Smooth muscle cell (in vitro differentiated cells): ENCODE measurements around the gene PIK3R2. TPM values are rescaled to one million over a fixed set of nuclear protein-coding genes. Genes with fewer than 3 reads are reported as not detected.

Experiments used
- DNase-seq: peaks from one replicate; lab custom pipeline; 2025; ENCODE audit not compliant: unreplicated experiment; lab: John Stamatoyannopoulos, UW
- H2AFZ ChIP-seq: fragments of 200-600 bp; sonication (generic); 2 replicates; pipeline ENCODE4 v1.6.0; 2016; ENCODE audit warnings: antibody characterized with exemption, low read depth, mild to moderate bottlenecking
- H3F3A ChIP-seq: fragments of 200-600 bp; sonication (generic); 2 replicates; pipeline ENCODE4 v1.6.0; 2017; ENCODE audit warnings: antibody characterized with exemption, low read depth
- H3K27ac ChIP-seq: fragments of 200-600 bp; sonication (generic); 2 replicates; pipeline ENCODE4 v1.5.1; 2016; ENCODE audit warnings: low read depth, mild to moderate bottlenecking
- H3K27me3 ChIP-seq: fragments of 200-600 bp; sonication (generic); 2 replicates; pipeline ENCODE4 v1.6.1; 2016; ENCODE audit warnings: low read depth, mild to moderate bottlenecking
- H3K36me3 ChIP-seq: fragments of 200-600 bp; sonication (generic); 2 replicates; pipeline ENCODE4 v1.5.1; 2016; ENCODE audit warnings: low read depth
- H3K4me1 ChIP-seq: fragments of 200-600 bp; sonication (generic); 2 replicates; pipeline ENCODE4 v1.5.1; 2016; ENCODE audit warnings: low read depth
- H3K4me2 ChIP-seq: fragments of 200-600 bp; sonication (generic); 2 replicates; pipeline ENCODE4 v1.6.0; 2016; ENCODE audit warnings: mild to moderate bottlenecking
- H3K4me3 ChIP-seq: fragments of 200-600 bp; sonication (generic); 2 replicates; pipeline ENCODE4 v1.5.1; 2016; ENCODE audit warnings: mild to moderate bottlenecking
- H3K79me2 ChIP-seq: fragments of 200-600 bp; sonication (generic); 2 replicates; pipeline ENCODE4 v1.6.0; 2016; ENCODE audit warnings: low read depth, mild to moderate bottlenecking
- H3K9ac ChIP-seq: fragments of 200-600 bp; sonication (generic); 2 replicates; pipeline ENCODE4 v1.6.0; 2016; ENCODE audit warnings: low read depth
- H3K9me3 ChIP-seq: fragments of 200-600 bp; sonication (generic); replicated peaks from 2 replicates; pipeline ENCODE4 v1.5.1; 2016; ENCODE audit warnings: low read depth
- H4K20me1 ChIP-seq: fragments of 200-600 bp; sonication (generic); 2 replicates; pipeline ENCODE4 v1.6.0; 2016; ENCODE audit warnings: low read depth
- CTCF ChIP-seq: fragments of 200-600 bp; sonication (generic); IDR thresholded peaks from 2 replicates; pipeline ENCODE4 v1.5.1; 2017; ENCODE audit warnings: borderline replicate concordance, mild to moderate bottlenecking, antibody characterized with exemption; ENCODE audit not compliant: insufficient read depth, poor library complexity, severe bottlenecking
- WGBS: methylation state at CpG from one replicate; pipeline ENCODE4 v1.1.7; 2016; ENCODE audit warnings: low lambda C conversion rate; 5-methylcytosine and 5-hydroxymethylcytosine counted together
- polyA plus RNA-seq: library from polyadenylated mRNA; unstranded; fragments of >200 nt; fragmentation: Nextera tagmentation; extraction: Ambion mirVana; gene quantifications from 2 replicates; pipeline ENCODE4 v1.2.1, GENCODE V29; 2016
- total RNA-seq: library from RNA; depleted of rRNA; stranded (reverse); fragments of >200 nt; gene quantifications from 2 replicates; pipeline ENCODE4 v1.2.3, GENCODE V29; 2014

Gene PIK3R2
- total and polyA plus RNA-seq, 2 experiments from 2014 or later: 22.9 to 50.1 TPM

GRCh38 chr19:18121166-18121565 lies 31.8 kb upstream of the PIK3R2 start:
- WGBS: 100% methylated on average over 5 of the region's 5 CpGs

GRCh38 chr19:18122424-18122823 lies 30.5 kb upstream of the PIK3R2 start:
- Histone ChIP-seq H3K9me3 (no peaks in the 10 kb centered on the region), H3K4me1 (peaks cover 1% of the 10 kb centered on the region), H4K20me1 (peaks cover 13% of the 10 kb centered on the region), H3F3A (peaks cover 3% of the 10 kb centered on the region), H3K4me3 (no peak overlapping the region), H3K36me3 (no peaks in the 10 kb centered on the region), H3K79me2 (no peaks in the 10 kb centered on the region), H3K27ac (no peak overlapping the region), H3K4me2 (no peak overlapping the region), H3K27me3 (no peaks in the 10 kb centered on the region), H2AFZ (no peak overlapping the region), H3K9ac (no peak overlapping the region)
- DNase-seq: no peak
- no peak for TF ChIP-seq CTCF
- 93% methylated on average over 7 of the region's 7 CpGs for WGBS

More at GRCh38 chr19:18121166-18121565, 31.8 kb upstream of the PIK3R2 start:
- no peak for DNase-seq
- no peak overlapping the region for H3K4me3 ChIP-seq
- H4K20me1 ChIP-seq: peaks cover 13% of the 10 kb centered on the region
- H3K9ac ChIP-seq: no peak overlapping the region
- no peaks in the 10 kb centered on the region for H3K36me3 ChIP-seq
- no peak overlapping the region for H3K4me2 ChIP-seq
- no peaks in the 10 kb centered on the region for H3K9me3 ChIP-seq
- H3K27me3 ChIP-seq: no peaks in the 10 kb centered on the region
- no peak overlapping the region for H3K27ac ChIP-seq
- H3K79me2 ChIP-seq: no peaks in the 10 kb centered on the region
- TF ChIP-seq CTCF: no peak
- peaks cover 6% of the 10 kb centered on the region for H3K4me1 ChIP-seq
- no peak overlapping the region for H2AFZ ChIP-seq
- H3F3A ChIP-seq: peaks cover 3% of the 10 kb centered on the region

GRCh38 chr19:18122860-18123795 lies 29.8 kb upstream of the PIK3R2 start:
- no peaks in the 10 kb centered on the region for H3K4me1 ChIP-seq
- H2AFZ ChIP-seq: no peak overlapping the region
- peaks cover 3% of the 10 kb centered on the region for H3F3A ChIP-seq
- WGBS: 94% methylated on average over 21 of the region's 27 CpGs
- no peaks in the 10 kb centered on the region for H3K27me3 ChIP-seq
- H3K27ac ChIP-seq: no peak overlapping the region
- no peaks in the 10 kb centered on the region for H3K9me3 ChIP-seq
- no peak overlapping the region for H3K9ac ChIP-seq
- H4K20me1 ChIP-seq: peaks cover 13% of the 10 kb centered on the region
- TF ChIP-seq CTCF: no peak
- no peak overlapping the region for H3K4me3 ChIP-seq
- no peak for DNase-seq
- no peaks in the 10 kb centered on the region for H3K79me2 ChIP-seq
- no peaks in the 10 kb centered on the region for H3K36me3 ChIP-seq
- H3K4me2 ChIP-seq: no peak overlapping the region

- 95% methylated on average over 19 of the region's 26 CpGs for WGBS
- no peak overlapping the region for H2AFZ ChIP-seq
- no peaks in the 10 kb centered on the region for H3K36me3 ChIP-seq
- no peaks in the 10 kb centered on the region for H3K27me3 ChIP-seq
- no peak overlapping the region for H3K4me2 ChIP-seq
- no peaks in the 10 kb centered on the region for H3F3A ChIP-seq
- DNase-seq: no peak
- H4K20me1 ChIP-seq: peaks cover 8% of the 10 kb centered on the region
- H3K4me1 ChIP-seq: no peaks in the 10 kb centered on the region
- no peak for TF ChIP-seq CTCF
- H3K27ac ChIP-seq: no peak overlapping the region
- no peak overlapping the region for H3K9ac ChIP-seq
- H3K9me3 ChIP-seq: no peaks in the 10 kb centered on the region
- no peak overlapping the region for H3K4me3 ChIP-seq
- no peaks in the 10 kb centered on the region for H3K79me2 ChIP-seq
These were observed 29.1 kb upstream of the PIK3R2 start for GRCh38 chr19:18123819-18124218.
